HG02884 (cell line): ENCODE measurements around the gene ANO4.

ENCODE experiments used
- ATAC-seq: cut with Tn5 transposase; IDR thresholded peaks from one replicate; pipeline ENCODE4 v1.9.1; 2021; ENCODE audit warnings: mild to moderate bottlenecking, moderate library complexity; ENCODE audit not compliant: unreplicated experiment

Gene ANO4

GRCh38 chr12:100794441-100795173, at the start of gene ANO4:
Gene ANO4, plus strand, starts transcription at chr12:100794776. Its CDS starts 107,010 bp downstream, at chr12:100901786.
- ATAC-seq: no peak

- no peak for ATAC-seq
Measured at GRCh38 chr12:100745378-100746071, 49.1 kb upstream of the ANO4 start.

GRCh38 chr12:100752841-100753240, 41.7 kb upstream of the ANO4 start:
- ATAC-seq: no peak

- ATAC-seq: no peak
Measured at GRCh38 chr12:100753837-100754236, 40.7 kb upstream of the ANO4 start.

- no peak for ATAC-seq
Measured at GRCh38 chr12:100755186-100755585, 39.4 kb upstream of the ANO4 start.

GRCh38 chr12:100758083-100758482, 36.5 kb upstream of the ANO4 start:
- ATAC-seq: no peak

- no peak for ATAC-seq
Measured at GRCh38 chr12:100767371-100767770, 27.2 kb upstream of the ANO4 start.

GRCh38 chr12:100767950-100768349, 26.6 kb upstream of the ANO4 start:
- ATAC-seq: no peak

- ATAC-seq: no peak
Measured at GRCh38 chr12:100778967-100779590, 15.5 kb upstream of the ANO4 start.

GRCh38 chr12:100789146-100789545, 5.4 kb upstream of the ANO4 start:
- ATAC-seq: no peak

GRCh38 chr12:100789975-100790374, 4.6 kb upstream of the ANO4 start:
- no peak for ATAC-seq

- no peak for ATAC-seq
Measured at GRCh38 chr12:100790552-100790951, 4.0 kb upstream of the ANO4 start.

- no peak for ATAC-seq
Measured at GRCh38 chr12:100793182-100793581, 1.4 kb upstream of the ANO4 start.

GRCh38 chr12:100795174-100795799, 711 bp downstream of the ANO4 start:
- ATAC-seq: no peak

- ATAC-seq: no peak
Measured at GRCh38 chr12:100795800-100796179, 1.2 kb downstream of the ANO4 start.

- no peak for ATAC-seq
Measured at GRCh38 chr12:100796621-100797020, 2.0 kb downstream of the ANO4 start.

GRCh38 chr12:100797246-100797645, 2.7 kb downstream of the ANO4 start:
- ATAC-seq: no peak

- ATAC-seq: no peak
Measured at GRCh38 chr12:100797786-100798185, 3.2 kb downstream of the ANO4 start.

GRCh38 chr12:100798286-100799160, 3.9 kb downstream of the ANO4 start:
- no peak for ATAC-seq

- ATAC-seq: no peak
Measured at GRCh38 chr12:100799770-100800169, 5.2 kb downstream of the ANO4 start.

- no peak for ATAC-seq
Measured at GRCh38 chr12:100800723-100801122, 6.1 kb downstream of the ANO4 start.
